ENCODE data around the gene MINPP1. TPM values are rescaled to one million over a fixed set of nuclear protein-coding genes. Genes with fewer than 3 reads are reported as not detected.
A peak's percentile ranks its signal among the peaks of the same experiment; 100 is the strongest.

Gene MINPP1
- total RNA-seq, 1 experiment from 2014 or later = 25.5 TPM

- no peak for DNase-seq (ENCODE audit: low spot score)
- Mint-ChIP-seq H3K4me3 (no peak overlapping the region), H3K4me1 (peaks cover 17% of the 10 kb centered on the region)
Observed at GRCh38 chr10:87538092-87539015, 33.7 kb downstream of the MINPP1 start.

GRCh38 chr10:87541114-87541513, 36.4 kb downstream of the MINPP1 start:
- no peaks in the 10 kb centered on the region for H3K27me3 Mint-ChIP-seq (ENCODE audit: low read depth)
- no peak for DNase-seq (ENCODE audit: low spot score)
- peaks cover 49% of the 10 kb centered on the region for H3K36me3 Mint-ChIP-seq
- no peak overlapping the region for H3K27ac Mint-ChIP-seq
- ChIA-PET POLR2A (no interaction called here), CTCF (no interaction called here)
- H3K9me3 Mint-ChIP-seq = peaks cover 34% of the 10 kb centered on the region
- no peak for TF ChIP-seq RELA (CRISPR knock-in tag; IDR thresholded peaks at IDR 0.05; ENCODE audit: borderline replicate concordance)
- no peak for ATAC-seq
- H3K4me3 Mint-ChIP-seq = no peak overlapping the region
- peaks cover 13% of the 10 kb centered on the region for H3K4me1 Mint-ChIP-seq

More at GRCh38 chr10:87538092-87539015, 33.7 kb downstream of the MINPP1 start:
- POLR2A ChIA-PET = interaction anchor here (1.1 kb wide), 1 partner anchor 34 kb away, joined by 3 read pairs; the partner anchor contains the start of gene MINPP1
- TF ChIP-seq JAZF1 (CRISPR knock-in tag; IDR thresholded peaks at IDR 0.05) (no peak), RORB (CRISPR knock-in tag; IDR thresholded peaks at IDR 0.05) (no peak), ESRRA (CRISPR knock-in tag; IDR thresholded peaks at IDR 0.05; ENCODE audit: borderline replicate concordance) (no peak), ZNF219 (CRISPR knock-in tag; IDR thresholded peaks at IDR 0.05; ENCODE audit: borderline replicate concordance) (no peak), ZNF425 (CRISPR knock-in tag; conservative IDR thresholded peaks at IDR 0.05) (no peak), KAT7 (CRISPR knock-in tag; IDR thresholded peaks at IDR 0.05; ENCODE audit: borderline replicate concordance) (no peak), CDX4 (CRISPR knock-in tag; IDR thresholded peaks at IDR 0.05; ENCODE audit: borderline replicate concordance) (no peak), FOXJ3 (CRISPR knock-in tag; IDR thresholded peaks at IDR 0.05; ENCODE audit: borderline replicate concordance) (no peak), ZNF232 (CRISPR knock-in tag; IDR thresholded peaks at IDR 0.05) (no peak), SP1 (CRISPR knock-in tag; conservative IDR thresholded peaks at IDR 0.05) (no peak), EMX1 (CRISPR knock-in tag; IDR thresholded peaks at IDR 0.05) (no peak)
- peak overlapping the region; percentile 14 for H3K27ac Mint-ChIP-seq
- CTCF ChIA-PET = interaction anchor here (0.5 to 1.7 kb wide), 4 partner anchors 14 to 1033 kb away, joined by 3 to 7 read pairs (median 4); no protein-coding TSS in a partner anchor
- H3K27me3 Mint-ChIP-seq (ENCODE audit: low read depth) = no peaks in the 10 kb centered on the region
- ATAC-seq = peak; percentile 76
- H3K36me3 Mint-ChIP-seq = peaks cover 35% of the 10 kb centered on the region
- peaks cover 26% of the 10 kb centered on the region for H3K9me3 Mint-ChIP-seq

- no peak for ATAC-seq
- no peak overlapping the region for H3K4me3 Mint-ChIP-seq
- ChIA-PET POLR2A (no interaction called here), CTCF (no interaction called here)
- peaks cover 34% of the 10 kb centered on the region for H3K9me3 Mint-ChIP-seq
- H3K27ac Mint-ChIP-seq = no peak overlapping the region
- no peak for DNase-seq (ENCODE audit: low spot score)
- H3K27me3 Mint-ChIP-seq (ENCODE audit: low read depth) = no peaks in the 10 kb centered on the region
- peaks cover 21% of the 10 kb centered on the region for H3K4me1 Mint-ChIP-seq
- H3K36me3 Mint-ChIP-seq = peaks cover 55% of the 10 kb centered on the region
- no peak for TF ChIP-seq ZNF281 (CRISPR knock-in tag; IDR thresholded peaks at IDR 0.05)
- TF ChIP-seq GABPB1 (CRISPR knock-in tag; IDR thresholded peaks at IDR 0.05) = no peak
- TF ChIP-seq ZNF532 (CRISPR knock-in tag; IDR thresholded peaks at IDR 0.05; ENCODE audit: borderline replicate concordance) = no peak
- TF ChIP-seq ARID4B (CRISPR knock-in tag; IDR thresholded peaks at IDR 0.05; ENCODE audit: borderline replicate concordance) = no peak
- no peak for TF ChIP-seq JAZF1 (CRISPR knock-in tag; IDR thresholded peaks at IDR 0.05)
Observed at GRCh38 chr10:87544721-87545120, 40.0 kb downstream of the MINPP1 start.

All from WTC11 (cell line).